Activated CD4-positive, alpha-beta T cell treated with anti-CD3 and anti-CD28 coated beads, Interleukin-2, Interleukin-6, amounts not matched to agents 100 ng/mL and 50 ng/mL, durations not matched to agents 16 hours and 8 hours (primary cell): ENCODE data around the gene PIEZO1.

Experiments
- DNase-seq: peaks from one replicate; pipeline ENCODE4 v3.0.0-alpha.2; 2020

PIEZO1 gene

DNA sequence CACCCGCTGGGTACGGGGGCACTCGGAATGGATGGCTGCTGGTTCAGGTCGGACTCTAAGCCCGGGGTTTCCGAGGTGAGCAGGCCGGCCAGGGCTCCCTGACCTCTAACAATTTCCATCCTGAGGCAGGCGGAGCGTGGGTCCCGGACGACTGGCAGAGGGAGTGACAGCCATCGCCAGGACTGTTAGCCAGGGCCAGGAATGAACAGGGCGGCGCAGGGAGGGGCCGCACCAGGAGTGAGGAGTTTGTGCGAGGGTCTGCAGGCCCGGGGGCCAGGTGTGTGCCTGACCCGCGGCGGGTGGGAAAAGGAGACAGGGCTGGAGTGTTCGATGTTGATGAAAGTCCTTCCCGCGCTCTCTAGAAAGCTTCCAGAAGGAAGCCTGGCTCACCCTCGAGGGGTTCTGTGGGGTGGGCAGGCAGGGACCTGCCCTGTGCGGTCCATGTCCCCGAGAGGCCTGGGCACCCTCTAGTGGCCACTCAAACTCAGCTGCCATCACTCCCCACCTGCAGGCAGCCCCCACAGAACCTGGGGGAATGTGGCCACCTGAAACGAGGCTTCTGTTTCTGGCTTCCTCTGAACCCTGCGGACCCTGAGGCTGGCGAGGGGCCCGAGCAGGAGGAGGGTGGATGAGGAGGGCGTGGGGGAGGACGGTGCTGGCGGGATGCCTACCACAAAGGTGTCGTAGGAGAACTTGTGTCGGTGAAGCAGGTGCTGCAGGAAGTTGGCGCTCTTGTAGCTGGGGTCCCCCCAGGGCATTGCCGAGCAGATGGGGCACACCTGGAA lies 87.0 kb downstream of the PIEZO1 start:
- DNase-seq: no peak

DNA sequence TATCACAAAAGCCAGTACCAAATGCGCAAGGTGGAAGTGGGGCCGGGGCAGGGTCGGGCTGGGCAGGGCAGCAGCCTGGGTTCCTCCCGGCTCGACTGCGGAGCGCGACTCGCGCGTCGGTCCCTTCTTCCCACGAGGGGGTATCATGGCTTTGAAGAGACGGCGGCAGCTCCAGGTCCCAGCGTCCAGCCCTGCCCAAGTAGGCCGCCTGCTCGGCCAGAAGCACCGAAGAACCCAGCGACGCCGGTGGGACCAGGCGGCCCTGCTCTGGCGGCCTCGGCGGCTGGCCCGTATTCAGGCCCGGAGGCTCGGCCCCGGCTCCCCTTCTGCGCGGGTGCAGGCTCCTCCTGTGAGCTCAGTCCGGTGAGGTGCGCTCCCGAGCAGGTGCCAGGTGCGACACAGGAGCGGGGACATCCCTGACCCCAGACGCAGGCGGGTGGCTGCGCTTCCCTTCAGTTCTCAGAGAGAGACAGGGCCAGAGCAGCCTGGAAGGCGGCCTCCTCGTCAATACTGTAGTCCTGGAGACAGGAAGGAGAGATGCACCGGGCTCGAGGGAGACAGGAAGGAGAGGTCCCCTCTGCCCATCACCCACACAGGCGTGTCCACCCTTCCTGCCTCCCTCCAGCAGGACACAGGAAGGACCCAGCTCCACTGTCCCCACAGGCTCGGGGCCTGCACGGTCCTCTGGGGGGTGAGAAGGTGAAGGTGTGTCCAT lies 87.7 kb downstream of the PIEZO1 start:
- no peak for DNase-seq

DNA sequence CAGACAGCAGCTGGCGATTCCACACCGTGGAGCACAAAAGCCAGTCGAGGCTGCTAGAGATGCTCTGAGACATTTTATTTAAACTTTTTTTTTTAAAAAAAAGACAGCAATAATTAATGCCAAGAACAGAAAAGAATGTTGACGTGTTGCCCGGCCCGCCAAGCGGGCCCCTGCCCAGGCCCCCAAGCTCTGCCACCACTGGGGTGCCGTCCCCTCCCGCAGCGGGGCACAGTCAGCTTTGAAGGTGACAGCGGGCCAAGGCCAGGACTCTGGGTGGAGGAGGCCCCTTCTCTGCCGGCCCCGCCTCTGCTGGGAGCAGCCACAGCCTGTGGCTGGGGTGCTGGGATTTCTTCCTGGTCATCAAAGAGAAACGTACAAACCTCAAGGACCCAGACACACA lies 88.6 kb downstream of the PIEZO1 start:
- no peak for DNase-seq

DNA sequence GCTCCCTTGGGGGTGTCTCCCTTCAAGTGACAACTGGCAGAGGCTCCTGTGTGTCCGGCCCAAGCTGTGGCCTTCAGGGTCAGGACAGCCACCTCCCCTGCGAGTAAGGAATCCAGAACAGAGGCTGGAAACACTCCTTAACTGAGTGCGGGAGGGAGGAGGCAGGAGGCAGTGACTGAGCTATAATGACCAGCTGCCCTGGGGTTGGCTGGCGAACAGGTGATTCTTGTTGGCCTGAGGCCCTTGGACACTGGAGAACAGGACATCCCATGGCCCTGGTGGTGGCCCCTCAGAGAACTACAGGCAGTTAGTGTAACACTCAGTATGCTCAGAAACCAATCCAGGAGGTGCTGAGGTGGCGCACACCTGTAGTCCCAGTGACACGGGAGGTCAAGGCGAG lies 89.3 kb downstream of the PIEZO1 start:
- DNase-seq: no peak

DNA sequence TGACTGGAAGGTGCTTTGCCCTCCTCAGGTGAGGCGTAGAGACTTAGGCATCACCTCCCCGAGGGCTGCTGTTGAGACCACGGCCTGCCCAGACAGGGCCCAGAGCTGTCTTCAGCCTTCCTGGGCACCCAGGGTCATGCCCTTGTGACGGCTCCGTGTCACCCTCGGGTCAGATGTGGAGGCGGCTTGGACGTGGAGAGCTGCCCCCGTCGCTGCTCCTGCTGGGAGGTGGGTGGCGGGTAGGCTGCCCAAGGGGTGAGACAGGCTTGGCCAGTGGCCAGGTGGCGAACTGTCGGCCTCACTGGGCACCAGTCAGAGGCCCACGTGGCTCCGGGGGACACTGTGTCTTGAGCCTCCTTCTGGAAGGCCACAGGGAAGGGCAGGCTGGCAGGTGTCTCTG lies 89.8 kb downstream of the PIEZO1 start:
- DNase-seq: no peak

DNA sequence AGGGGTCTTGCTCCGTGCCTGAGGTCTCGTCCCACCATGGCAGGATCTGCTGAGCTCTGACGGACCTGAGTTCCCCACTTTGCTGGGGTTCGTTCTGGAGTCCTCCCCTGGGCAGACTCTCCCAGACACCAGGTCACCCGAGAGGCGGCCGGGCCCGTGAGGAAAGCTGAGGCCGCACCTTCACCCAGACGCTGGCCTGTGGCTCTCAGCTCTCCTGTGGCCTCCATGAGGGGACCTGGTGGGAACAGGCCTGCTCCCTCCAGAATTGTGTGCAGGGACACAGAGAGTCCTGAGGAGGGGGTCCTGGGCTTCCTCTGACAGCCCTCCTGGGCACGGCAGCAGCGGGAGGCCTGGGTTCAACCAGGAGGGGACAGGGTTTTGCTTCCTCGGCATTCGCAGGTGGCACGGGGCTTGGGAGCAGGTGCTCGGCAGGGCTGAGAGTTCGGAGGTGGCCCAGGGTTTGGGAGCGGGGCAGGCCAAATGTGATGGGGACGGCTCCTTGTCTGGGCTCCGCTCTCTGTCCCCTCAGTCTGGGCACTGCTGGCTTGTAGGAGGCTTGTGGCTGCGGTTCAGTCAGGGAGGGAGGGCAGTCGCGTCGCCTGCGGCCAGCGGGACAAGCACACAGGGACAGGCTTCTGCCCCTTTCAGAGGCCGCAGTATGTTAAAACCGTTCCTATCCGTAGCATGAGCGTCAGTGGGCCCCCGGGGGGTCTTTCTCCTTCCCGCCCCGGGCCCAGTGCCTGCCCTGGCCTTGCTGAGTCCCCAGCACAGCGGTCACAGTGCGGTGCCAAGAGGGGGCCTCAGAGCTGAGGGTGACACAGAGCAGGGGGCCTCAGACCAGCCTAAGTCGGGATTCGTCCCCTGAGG lies 90.6 kb downstream of the PIEZO1 start:
- no peak for DNase-seq

DNA sequence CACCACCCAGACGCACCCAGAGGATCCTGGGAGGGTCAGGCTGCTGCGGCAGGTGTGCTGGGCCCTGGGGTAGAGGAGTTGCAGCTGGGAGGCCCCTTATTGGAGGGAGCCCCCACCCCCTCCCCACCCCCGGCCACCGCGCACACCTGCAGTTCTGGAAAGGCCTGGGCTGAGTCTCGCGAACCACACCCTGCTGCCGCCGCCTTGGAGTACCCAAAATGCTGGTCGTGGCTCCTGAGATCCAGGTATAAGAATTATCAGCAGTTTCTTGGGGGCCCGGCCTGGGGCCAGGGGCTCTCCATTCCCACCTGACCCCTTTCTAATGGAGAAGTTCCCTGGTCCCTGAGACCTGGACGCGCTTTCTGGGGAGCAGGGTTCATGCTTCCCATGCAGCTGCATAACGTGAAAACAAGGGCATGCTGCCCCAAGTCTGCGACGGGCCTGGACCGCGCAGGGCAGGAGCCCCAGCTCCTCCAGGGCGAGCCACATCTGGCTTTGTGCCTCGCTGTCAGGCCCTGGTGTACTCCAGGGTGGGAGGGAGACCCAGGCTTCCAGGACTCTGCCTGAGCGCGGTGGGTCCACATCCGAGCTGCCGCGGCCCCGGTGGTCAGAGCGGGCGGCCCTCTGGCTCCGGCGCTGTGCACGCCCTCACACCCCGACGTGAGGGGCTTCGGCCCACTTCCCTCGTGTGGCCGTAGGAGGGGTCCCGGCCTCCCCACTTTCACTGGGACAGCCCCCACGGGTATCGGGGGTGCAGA lies 91.4 kb downstream of the PIEZO1 start:
- DNase-seq: no peak

DNA sequence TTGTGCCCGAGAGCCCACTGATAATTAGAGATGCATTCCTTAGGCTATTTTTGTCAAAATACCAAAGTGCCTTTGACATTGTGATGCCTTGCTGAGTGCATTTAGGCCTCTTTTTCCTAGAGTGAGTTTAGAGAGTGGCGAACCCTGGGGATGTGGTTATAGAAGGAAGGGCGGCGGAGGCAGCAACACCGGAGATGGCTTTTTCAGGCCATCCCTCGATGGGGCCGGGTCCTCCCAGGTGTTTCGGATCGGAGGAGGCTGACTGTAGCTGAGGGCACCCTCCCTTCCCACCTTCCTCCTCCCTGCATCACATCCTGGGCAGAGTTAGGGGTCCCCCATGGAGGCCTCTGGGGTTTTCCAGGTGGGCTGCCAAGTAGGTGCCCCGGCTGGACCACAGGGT lies 92.2 kb downstream of the PIEZO1 start:
- no peak for DNase-seq

DNA sequence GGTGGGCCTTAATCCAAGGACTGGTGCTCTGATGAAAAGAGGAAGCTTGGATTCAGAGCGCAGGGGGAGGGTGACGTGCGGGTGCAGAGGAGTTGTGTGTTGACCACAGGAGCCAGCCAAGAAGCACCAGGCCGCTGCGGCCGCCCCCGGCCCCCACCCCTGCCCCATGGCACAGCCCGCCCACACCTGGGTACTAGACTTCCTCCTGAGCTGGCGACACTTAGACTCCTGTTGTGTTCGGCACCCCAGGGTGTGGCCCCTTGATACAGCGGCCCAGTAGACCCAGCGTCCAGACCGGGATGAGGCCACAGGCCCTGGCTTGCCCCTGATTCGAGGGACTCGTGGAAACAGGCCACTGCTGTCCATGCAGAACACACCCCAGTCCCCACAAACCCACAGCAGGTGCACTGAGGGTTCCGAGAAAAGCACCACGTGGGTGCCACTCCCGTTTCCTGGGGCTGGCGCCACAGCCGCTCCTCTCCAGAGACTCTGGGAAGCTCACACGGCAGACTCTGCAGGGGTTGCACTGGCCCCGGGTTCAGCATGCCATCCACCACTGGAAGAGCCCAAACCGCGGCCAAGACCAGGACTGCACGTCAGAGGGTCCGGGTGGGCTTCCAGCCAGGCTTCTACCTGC lies 93.0 kb downstream of the PIEZO1 start:
- peak; percentile 38 for DNase-seq

DNA sequence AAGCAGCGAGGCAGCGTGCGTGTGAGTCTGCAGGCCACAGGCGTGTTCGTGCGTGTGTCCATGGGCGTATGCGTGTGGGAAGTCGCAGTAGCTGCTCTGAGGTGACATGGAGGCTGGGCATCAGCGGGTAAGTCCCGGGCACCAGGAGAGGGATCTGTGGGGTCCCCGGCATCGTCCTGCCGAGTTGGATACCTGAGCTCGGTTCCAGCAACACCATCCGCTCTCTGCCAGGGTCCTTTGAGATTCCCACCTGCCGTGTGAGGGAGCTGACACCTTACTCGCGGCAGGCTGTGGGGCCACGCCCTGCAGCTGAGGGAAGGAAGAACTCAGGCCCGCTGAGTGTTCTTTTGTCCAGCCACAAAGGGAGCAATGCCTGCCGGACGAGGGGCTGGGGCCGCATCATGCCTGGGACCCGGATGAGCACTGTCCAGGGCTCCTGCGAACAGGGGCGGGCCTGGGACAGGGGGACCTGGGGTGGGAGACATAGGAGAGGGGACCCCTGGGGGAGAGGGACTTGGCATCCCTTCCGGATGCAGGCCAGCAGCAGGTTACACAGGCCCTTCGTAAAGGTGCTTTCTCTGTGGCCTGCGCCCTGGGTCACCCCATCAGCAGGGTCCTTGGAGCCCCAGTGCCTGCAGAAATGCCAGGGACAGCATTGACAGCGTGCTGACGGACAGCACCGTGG lies 93.7 kb downstream of the PIEZO1 start:
- no peak for DNase-seq

DNA sequence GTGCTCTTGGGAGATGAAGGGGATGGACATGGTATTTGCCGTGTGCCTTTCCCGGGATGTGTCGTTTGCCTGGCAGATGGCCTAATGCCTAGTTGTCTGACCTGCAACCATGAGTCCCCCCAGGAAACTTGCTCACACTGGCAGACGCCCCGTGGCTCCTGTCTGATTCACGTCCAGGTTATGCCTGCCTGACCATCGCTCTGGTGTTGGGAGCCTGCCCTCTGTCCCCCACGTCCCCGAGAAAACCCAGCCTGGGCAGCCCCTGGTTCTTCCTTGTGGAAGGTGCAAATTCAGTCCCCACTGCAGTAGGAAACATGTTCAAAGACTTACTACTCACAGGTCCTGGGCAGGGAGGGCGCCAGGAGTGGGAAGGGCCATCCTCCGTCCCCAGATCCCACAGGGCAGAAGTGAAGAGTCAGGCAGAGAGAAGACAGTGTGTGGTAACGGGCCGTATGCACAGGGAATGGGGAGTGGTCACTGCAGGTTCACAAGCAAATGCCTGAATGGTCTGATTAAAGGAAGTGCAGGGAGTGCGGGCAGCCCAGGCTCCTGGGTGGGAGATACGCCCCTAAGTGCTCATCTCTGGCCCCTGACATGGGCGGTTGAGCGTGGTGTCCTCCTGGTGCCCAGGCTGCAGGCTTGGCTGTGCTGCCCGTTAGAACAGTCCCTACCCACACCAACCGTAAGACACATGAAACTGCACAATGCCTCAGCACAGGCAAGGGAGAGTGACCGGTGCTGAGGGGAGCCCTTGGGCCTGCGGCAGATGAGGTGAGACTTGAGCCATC lies 94.5 kb downstream of the PIEZO1 start:
- DNase-seq: no peak

DNA sequence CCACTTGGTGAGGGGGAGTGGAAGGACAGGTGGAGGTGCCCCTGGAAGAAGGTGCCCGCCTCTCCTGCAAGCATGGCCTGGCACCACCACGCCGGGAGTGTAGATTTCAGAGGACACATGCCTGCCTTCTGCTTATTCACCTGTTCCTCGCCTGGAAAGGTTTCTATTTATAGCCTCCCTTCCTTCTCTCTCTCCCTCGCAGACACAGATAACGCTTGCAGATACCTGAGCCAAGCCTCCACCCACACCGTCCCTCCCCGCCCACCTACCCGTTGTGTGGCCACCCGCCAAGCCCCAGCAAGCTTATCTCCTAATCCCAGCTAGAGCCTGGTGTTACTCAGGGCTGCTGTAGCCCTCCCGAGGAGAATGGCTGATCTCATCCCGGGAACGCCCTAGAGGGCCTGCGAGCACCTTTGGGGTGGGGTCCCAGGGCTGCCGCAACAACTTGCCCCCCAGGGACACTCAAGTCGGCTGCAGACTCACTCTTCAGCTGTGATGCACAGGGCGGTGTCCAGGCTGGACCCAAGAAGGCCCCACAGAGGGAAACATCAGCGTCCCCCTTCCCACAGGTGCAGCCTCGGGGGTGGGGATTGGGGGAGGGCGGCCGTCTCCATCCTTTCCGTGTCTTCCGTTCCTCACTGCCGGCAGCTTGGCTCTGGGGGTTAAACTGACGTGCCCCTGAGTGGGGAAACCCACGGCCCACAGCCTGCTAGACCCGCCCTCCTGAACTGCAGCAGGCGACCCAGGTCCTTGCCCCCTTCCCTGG lies 96.8 kb downstream of the PIEZO1 start:
- DNase-seq: no peak

DNA sequence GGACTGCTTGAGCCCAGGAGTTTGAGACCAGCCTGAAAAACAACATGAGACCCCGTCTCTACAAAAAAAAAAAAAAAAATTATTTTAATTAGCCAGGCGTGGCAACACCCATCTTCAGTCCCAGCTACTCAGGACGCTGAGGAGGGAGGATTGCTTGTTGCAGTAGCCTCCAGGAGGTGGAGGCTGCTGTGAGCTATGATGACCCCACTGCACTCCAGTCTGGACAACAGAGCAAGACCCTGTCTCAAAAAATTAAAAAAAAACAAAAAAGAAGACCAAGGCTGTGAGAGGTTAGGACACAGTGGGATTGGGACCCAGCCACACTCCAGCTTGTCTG lies 97.4 kb downstream of the PIEZO1 start:
- no peak for DNase-seq

DNA sequence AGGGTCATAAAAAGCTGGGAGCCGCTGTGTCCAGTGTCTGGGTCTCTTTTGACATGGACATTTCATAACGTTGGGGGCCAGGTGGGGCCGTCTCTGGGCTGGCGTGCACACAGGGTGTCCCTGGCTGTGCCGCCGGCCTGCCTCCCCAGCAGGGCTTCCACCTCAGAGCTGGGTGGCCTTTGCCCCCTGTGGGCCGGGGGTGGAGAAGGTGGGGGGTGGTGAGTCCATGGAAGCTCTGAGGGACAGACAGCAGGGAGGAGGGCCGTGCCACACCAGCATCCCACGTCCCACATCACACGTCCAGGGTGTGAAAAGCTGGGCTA lies 97.8 kb downstream of the PIEZO1 start:
- no peak for DNase-seq

DNA sequence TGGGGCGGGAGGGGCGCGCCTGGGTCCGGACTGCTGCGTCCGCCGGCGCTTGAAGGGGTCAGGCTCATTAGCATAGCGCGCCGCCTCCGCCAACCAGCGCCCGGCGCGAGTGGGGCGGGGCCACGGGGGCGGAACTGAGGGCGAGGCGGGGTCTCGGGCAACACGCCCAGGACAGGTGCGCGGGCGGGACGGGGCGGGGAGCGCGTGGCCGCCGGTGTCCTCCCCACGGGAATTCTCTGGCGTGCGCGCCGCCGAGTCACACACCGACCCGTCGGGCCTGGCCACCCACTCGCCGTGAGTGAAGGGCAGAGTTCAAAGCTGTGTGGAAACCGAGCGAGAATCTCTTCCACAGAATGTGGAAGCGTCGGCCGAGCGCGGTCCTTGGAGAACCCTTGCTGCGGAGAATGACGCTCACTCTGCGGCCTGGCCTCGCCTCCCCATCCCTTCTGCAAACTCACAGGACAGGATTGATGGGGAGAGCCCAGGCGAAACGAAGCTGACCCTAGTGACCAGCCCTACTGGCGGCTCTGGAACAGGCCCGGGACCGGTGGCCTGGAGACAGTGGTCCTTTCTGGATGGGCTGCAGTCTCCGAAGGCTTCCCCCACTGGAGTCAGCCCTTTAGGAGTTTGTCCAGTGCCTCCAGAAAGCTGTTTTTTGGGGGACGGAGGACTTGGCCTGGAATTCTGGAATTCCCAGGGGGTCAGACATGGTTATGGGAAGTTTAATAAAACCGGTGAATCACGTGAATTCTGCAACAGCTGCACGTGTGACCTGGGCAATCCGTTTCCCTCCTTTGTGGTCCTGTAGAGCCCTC lies 98.4 kb downstream of the PIEZO1 start, which contains the start of gene SNAI3:
Gene SNAI3, minus strand, starts transcription at position 69 of the 815 bp plus-strand sequence. CDS start 101 bp downstream, outside the sequence.
- DNase-seq: peak; percentile 86

DNA sequence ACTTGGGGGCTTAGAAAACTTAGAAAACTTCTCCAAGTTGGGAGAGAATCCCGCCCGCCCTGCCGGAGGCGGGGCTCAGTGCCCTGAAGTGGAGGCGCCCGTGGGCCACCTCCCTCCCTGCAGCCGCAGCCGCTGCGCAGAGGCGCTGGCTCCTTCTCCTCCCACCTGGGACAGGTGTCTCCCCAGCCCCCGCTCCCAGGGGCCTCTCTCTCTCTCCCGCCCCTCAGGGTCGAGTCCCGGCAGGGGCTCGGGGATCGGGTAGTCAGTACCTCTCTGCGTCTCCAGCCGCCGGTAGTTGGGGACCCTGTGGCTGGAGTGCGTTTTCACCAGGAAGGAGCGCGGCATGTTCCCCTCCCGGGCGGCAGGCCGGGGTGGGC lies 99.0 kb downstream of the PIEZO1 start:
- DNase-seq: no peak

DNA sequence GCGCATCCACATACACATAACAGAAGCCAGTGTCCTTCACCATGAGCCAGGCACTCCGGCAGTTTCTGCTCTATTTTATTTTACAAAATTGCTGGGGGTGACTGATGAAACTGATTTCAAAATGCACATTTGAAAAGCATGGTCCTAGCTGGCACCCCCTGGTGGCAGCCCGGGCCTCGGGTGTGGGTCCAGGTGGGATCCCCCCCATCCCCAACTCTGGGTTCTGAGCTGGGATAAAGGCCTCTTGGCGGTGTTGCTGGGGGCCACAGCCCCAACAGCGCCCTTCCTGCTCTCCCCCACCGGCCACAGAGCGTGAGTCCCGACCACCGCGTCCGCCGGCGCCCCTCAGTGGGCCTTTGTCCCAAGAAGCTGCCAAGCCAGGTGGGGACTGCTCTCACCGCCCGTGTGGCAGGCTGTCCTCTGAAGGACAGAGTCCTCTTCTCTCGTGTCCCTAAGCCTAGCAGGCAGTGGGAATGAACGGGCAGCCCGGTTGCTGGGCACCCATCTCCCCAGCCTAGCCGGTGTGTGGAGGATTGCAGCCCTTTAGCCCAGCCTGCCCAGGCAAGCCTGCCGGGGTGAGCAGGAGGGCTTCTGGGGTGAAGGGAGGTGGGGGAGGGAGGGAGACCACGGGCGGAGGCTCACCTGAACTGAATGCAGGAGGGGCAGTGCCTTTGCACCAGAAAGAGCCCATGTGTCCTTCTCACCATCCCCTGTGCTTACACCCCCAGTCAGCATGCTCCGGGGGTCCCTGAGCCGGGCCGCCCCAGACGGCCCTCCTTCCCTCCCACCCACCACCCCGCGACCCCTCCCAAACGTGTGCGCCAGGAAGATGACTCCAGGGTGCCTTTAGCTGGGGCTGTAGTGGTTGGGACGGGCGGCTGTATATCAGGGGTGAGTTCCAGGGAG lies 99.6 kb downstream of the PIEZO1 start:
- DNase-seq: peak; percentile 53

DNA sequence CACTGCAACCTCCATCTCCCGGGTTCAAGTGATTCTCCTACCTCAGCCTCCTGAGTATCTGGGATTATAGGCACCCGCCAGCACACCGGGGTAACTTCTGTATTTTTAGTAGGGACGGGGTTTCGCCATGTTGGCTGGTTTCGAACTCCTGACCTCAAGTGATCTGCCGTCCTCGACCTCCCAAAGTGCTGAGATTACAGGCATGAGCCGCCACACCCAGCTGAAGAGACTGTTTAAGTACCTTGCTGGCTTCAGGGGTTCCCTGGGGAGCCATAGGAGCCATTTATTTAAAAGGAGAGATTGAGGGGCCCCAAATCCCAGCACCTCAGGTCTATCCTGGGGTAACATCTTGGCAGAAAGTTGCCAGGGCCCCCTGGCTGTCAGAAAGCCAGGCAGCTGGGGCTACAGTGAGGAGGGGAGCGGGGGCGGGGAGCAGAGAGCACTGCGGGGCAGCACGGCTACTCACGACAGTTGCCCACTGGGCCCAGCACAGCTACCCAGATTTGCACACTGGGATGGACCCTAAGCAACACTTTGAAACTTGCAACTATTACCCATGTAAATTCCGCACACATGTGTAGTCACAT lies 100.4 kb downstream of the PIEZO1 start:
- DNase-seq: no peak
